ENCODE measurements around the gene TANC1. TPM values are rescaled to one million over a fixed set of nuclear protein-coding genes. Genes with fewer than 3 reads are reported as not detected.
"Not testable (repeated sequence)": the region's sequence is repeated elsewhere in the genome, so short reads cannot be mapped to it uniquely, and the experiment has no call there.

Gene TANC1
- total RNA-seq, 1 donor from 2014 or later: 0.37 TPM

DNA sequence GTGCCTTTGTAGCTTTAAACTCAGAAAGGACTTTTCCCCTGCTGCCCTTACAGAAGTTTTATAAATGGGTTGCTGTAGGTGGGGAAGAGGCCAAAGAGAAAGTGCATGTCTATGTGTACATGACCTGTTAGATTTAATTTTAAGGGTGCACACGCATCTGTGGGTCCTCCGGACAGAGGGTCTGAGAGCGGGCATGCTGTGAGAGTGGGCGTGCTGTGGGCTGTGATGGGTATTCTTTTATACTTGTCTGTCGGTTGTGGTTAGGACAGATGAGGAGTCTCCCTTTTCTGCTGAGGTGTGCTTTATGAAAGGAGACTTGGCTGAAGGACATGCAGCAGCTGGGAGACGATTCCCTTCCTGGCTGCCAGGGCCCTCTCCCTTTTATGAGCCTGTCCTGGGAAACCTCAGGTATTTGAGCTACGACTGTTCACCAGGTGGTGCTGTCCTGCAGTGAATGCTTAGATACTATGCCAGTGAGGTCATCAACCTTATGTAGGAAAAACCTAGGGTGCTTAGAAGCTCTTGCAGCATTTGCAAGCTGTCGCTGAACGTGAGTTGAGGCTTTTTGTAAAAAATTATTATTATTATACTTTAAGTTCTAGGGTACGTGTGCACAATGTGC, 67.5 kb downstream of the TANC1 start:
- no peaks in the 10 kb centered on the region for H3K4me1 Mint-ChIP-seq
- intact Hi-C loops (cut with micrococcal nuclease): loop anchor here (1.0 kb wide), 1 partner anchor 82 kb away; no protein-coding TSS in a partner anchor

DNA sequence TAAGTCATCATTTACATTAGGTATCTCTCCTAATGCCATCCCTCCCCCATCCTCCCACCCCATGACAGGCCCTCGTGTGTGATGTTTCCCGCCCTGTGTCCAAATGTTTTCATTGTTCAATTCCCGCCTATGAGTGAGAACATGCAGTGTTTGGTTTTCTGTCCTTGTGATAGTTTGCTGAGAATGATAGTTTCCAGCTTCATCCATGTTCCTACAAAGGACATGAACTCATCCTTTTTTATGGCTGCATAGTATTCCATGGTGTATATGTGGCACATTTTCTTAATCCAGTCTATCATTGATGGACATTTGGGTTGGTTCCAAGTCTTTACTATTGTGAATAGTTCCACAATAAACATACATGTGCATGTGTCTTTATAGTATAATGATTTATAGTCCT, 68.0 kb downstream of the TANC1 start:
- not testable (repeated sequence) for DNase-seq; H3K9me3 Mint-ChIP-seq; H3K4me1 Mint-ChIP-seq; H3K27me3 Mint-ChIP-seq; H3K27ac Mint-ChIP-seq; H3K36me3 Mint-ChIP-seq (ENCODE audit: low read depth); H3K4me3 Mint-ChIP-seq
- intact Hi-C loops (cut with micrococcal nuclease): loop anchor here (1.0 kb wide), 1 partner anchor 82 kb away; no protein-coding TSS in a partner anchor

More for the DNA sequence above, 67.5 kb downstream of the TANC1 start:
- H3K4me3 Mint-ChIP-seq: no peak overlapping the region
- H3K27ac Mint-ChIP-seq: no peak overlapping the region
- H3K36me3 Mint-ChIP-seq (ENCODE audit: low read depth): no peaks in the 10 kb centered on the region
- peak; percentile 58 for DNase-seq
- peaks cover 5% of the 10 kb centered on the region for H3K27me3 Mint-ChIP-seq
- H3K9me3 Mint-ChIP-seq: peaks cover 7% of the 10 kb centered on the region

DNA sequence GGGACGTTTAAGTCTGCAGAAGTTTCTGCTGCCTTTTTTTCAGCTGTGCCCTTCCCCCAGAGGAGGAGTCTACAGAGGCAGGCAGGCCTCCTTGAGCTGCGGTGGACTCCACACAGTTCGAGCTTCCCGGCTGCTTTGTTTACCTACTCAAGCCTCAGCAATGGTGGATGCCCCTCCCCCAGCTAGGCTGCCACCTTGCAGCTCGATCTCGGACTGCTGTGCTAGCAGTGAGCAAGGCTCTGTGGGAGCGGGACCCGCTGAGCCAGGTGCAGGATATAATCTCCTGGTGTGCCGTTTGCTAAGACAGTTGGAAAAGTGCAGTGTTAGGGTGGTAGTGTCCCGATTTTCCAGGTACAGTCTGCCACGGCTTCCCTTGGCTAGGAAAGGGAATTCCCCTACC, 72.9 kb downstream of the TANC1 start:
- H3K27ac Mint-ChIP-seq; H3K9me3 Mint-ChIP-seq; H3K27me3 Mint-ChIP-seq; H3K4me1 Mint-ChIP-seq; H3K36me3 Mint-ChIP-seq (ENCODE audit: low read depth); H3K4me3 Mint-ChIP-seq; DNase-seq; intact Hi-C loops (cut with micrococcal nuclease): not testable (repeated sequence)

DNA sequence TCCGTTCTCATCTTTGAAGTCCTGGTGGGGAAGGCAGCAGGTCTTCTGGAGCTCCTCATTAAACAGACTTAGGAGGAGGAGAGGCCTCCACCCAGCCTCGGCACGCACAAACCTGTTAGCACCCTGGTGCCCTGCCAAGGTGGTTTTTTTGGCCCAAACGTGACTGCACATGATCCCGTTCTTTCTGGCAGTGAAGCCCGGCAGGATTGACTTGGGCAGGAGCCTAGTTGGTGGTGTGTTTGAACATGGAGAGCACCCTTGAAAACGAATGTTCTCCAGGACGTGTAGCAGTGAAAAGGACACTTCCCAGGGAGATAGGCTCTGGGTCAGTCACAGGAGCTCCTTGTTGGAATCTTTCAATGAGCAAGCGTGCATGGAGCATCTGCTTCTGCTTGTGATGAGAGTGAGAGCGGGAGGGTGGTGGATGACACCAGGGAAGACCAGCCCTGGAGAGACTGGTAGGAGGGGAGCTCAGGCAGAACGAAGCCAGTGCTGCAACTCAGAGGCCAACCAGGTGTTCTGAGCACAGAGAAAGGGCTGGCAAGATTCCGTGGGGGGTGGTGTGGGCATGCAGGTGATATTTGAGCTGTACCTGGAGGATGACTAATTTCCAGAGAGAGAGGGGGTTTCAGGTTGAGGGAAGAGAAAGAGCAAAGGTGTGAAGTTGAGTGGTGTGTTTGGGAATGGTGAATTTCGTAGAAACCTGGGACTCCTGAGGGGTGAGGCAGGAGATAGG, 73.8 kb downstream of the TANC1 start:
- H3K9me3 Mint-ChIP-seq: peaks cover 7% of the 10 kb centered on the region
- H3K4me1 Mint-ChIP-seq: peaks cover 2% of the 10 kb centered on the region
- H3K4me3 Mint-ChIP-seq: no peak overlapping the region
- peaks cover 5% of the 10 kb centered on the region for H3K27me3 Mint-ChIP-seq
- intact Hi-C loops (cut with micrococcal nuclease): no loop called here
- no peaks in the 10 kb centered on the region for H3K36me3 Mint-ChIP-seq (ENCODE audit: low read depth)
- no peak overlapping the region for H3K27ac Mint-ChIP-seq
- no peak for DNase-seq

DNA sequence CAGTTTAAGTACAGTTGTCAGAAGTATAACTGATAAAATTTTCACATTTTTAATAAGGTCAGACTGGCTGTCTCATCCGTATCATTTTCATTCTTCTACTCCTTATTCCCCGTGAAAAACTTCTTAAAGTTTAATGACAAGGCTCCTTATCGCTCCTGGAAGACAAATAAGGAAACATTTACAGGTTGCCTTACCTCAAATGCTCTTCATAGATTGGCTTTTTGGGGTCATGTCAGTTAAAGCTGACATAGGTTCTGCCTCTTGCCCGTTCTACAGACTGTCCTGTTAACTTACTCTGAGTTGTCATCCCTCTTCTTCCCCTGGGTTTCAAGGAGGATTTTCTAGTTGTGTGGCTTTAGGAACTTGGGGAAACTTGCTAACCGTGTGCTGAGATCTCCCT, 75.3 kb downstream of the TANC1 start:
- H3K4me3 Mint-ChIP-seq: no peak overlapping the region
- no peaks in the 10 kb centered on the region for H3K36me3 Mint-ChIP-seq (ENCODE audit: low read depth)
- no peak overlapping the region for H3K27ac Mint-ChIP-seq
- intact Hi-C loops (cut with micrococcal nuclease): no loop called here
- peaks cover 2% of the 10 kb centered on the region for H3K4me1 Mint-ChIP-seq
- H3K27me3 Mint-ChIP-seq: peaks cover 5% of the 10 kb centered on the region
- no peaks in the 10 kb centered on the region for H3K9me3 Mint-ChIP-seq
- DNase-seq: no peak

DNA sequence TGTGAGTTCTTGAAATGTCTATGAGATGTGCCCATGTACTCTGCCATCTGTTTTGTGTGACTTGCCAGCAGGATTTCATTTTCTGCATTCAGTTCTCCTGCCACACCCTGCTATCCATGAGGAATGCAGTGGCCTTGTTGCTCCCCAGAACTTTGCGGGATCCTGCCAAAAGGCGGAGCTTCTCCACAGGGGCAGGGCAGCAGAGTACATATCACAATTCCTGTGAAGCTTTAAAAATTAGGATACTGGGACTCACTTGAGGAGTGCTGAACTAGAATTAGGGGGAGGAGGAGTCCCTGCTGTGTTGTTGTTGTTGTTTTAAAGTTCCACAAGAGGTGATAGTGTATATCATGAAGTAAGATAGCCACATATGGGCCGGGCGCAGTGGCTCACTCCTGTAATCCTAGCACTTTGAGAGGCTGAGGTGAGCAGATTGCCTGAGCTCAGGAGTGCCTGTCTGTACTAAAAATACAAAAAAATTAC, 76.4 kb downstream of the TANC1 start:
- H3K4me1 Mint-ChIP-seq: peaks cover 2% of the 10 kb centered on the region
- no peaks in the 10 kb centered on the region for H3K36me3 Mint-ChIP-seq (ENCODE audit: low read depth)
- H3K9me3 Mint-ChIP-seq: no peaks in the 10 kb centered on the region
- H3K4me3 Mint-ChIP-seq: no peak overlapping the region
- no peak overlapping the region for H3K27ac Mint-ChIP-seq
- intact Hi-C loops (cut with micrococcal nuclease): no loop called here
- no peak for DNase-seq
- no peaks in the 10 kb centered on the region for H3K27me3 Mint-ChIP-seq

DNA sequence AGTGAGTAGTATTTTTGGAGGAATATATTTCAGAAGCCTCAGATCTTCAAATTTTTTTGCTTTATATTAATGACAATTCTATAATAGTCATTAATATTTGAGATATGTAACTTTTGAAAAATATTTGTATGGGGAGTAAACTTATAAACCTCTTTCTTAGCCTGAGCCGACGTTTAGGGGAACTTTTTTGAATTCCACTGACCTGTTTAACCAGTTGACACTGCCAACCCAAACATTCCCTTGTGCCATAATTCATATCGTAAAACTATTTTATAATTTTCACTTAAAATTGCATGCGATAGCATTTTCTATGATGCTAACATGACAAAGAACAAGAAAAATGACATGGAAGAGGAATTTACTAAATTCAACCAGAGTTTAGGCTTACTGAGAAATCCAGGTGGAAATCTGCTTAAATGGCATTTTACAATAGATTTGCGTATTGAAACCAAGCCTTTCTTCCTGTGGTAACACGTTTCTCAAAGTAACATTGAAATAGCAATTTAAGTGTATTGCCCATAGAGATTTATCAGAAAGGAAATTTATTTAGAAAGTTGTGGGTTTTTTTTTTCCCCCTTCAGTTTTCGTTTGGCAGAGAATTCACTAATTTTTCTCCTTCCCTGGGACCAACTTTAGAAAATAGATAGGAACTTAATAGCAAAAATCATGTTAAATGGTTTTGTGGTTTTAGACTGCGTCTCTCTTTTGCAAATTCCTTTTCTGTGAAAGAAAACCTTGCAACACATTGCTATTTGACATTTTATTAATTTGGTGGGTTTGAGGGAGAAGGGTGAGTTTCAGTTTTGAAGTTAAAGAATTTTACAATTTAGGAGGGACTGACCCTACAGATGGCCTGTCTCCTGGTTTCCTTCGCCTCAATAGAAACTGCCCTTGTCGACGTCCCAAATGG, 77.4 kb downstream of the TANC1 start:
- Mint-ChIP-seq H3K36me3 (ENCODE audit: low read depth) (no peaks in the 10 kb centered on the region), H3K27ac (no peak overlapping the region), H3K27me3 (no peaks in the 10 kb centered on the region), H3K9me3 (no peaks in the 10 kb centered on the region), H3K4me3 (no peak overlapping the region), H3K4me1 (peaks cover 2% of the 10 kb centered on the region)
- intact Hi-C loops (cut with micrococcal nuclease): no loop called here
- no peak for DNase-seq

DNA sequence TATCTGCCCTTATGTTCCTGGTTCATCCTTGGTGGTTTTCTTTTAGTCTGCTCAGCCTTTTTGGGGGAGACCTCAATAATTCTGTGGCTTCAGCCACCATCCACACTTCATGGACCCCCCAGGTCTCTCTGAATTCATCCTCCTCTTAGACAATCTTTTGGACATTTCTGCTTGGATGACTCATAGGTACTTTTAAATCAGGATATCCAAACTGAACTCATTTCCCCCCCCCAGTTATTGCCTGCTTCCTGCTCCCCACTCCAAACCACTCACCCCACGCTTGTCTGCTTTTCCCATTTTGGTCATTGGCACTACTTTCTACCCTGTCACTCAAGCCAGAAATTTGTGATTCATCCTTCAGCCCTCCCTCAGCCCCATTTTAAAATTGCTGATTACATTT, 78.5 kb downstream of the TANC1 start:
- Mint-ChIP-seq H3K27ac (peak overlapping the region; percentile 45), H3K27me3 (no peaks in the 10 kb centered on the region), H3K9me3 (no peaks in the 10 kb centered on the region), H3K36me3 (ENCODE audit: low read depth) (no peaks in the 10 kb centered on the region), H3K4me3 (no peak overlapping the region), H3K4me1 (peaks cover 2% of the 10 kb centered on the region)
- DNase-seq: no peak
- intact Hi-C loops (cut with micrococcal nuclease): no loop called here

DNA sequence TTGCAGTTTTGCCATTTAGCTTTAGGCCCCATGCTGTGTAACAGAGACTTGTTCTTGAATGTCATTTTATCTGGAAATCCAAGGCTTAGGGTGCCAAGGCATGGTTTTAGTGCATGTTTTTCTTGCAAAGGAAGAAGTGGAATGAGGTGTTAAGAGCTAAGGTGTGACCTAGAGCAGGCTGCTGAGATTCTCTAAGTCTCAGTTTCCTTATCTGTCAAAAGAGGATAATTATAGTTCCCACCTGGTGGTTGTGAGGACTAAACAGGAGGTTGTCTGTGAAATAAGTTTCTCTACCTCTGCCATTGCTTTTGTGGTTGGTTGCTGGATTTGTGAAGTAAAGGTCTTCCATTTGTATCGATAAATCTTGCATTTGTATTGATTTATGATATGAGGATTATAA, 82.0 kb downstream of the TANC1 start:
- no peak overlapping the region for H3K27ac Mint-ChIP-seq
- intact Hi-C loops (cut with micrococcal nuclease): no loop called here
- no peaks in the 10 kb centered on the region for H3K9me3 Mint-ChIP-seq
- no peak overlapping the region for H3K4me3 Mint-ChIP-seq
- peaks cover 2% of the 10 kb centered on the region for H3K4me1 Mint-ChIP-seq
- no peaks in the 10 kb centered on the region for H3K27me3 Mint-ChIP-seq
- H3K36me3 Mint-ChIP-seq (ENCODE audit: low read depth): no peaks in the 10 kb centered on the region
- no peak for DNase-seq

DNA sequence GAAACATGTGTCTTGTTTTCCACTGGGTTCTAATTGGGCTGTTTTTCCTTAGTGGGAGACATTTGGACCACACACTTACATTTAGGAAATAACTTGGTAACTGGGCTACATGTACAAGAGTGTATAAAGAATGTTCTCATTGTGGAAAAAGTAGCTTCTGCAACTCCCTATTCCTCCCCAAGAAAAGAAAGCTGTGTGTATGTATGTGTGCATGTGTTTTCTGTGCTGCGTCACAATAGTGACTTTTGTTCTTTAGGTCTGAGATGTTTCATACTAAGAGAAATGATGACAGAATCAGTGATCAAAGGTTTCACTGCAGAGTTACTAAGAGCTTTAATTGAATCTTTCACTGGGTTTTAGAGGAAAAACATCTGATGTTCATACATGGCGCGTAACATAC, 82.7 kb downstream of the TANC1 start:
- no peaks in the 10 kb centered on the region for H3K36me3 Mint-ChIP-seq (ENCODE audit: low read depth)
- no peaks in the 10 kb centered on the region for H3K27me3 Mint-ChIP-seq
- no peaks in the 10 kb centered on the region for H3K9me3 Mint-ChIP-seq
- H3K4me3 Mint-ChIP-seq: no peak overlapping the region
- DNase-seq: no peak
- H3K27ac Mint-ChIP-seq: no peak overlapping the region
- H3K4me1 Mint-ChIP-seq: peaks cover 2% of the 10 kb centered on the region
- intact Hi-C loops (cut with micrococcal nuclease): no loop called here

DNA sequence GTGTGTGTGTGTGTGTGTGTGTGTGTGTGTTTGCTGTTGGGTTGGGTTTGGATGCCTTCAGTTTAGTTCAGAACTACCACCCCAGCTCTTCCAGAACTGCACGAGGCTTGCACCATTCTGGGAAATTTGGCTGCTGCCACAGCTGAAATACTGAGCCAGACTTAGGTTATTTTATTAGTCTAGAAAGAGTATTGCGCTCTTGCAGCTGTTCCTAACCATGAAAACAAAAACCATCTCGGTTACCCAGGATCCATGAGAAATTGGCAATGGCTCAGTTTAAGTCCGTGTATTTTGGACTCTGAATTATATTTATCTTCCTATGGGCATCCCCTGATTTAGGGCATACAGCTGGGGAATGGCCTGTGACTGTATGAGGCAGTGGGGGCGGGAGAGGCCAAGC, 83.2 kb downstream of the TANC1 start:
- intact Hi-C loops (cut with micrococcal nuclease): no loop called here
- DNase-seq: no peak
- Mint-ChIP-seq H3K4me3 (no peak overlapping the region), H3K4me1 (peaks cover 2% of the 10 kb centered on the region), H3K36me3 (ENCODE audit: low read depth) (no peaks in the 10 kb centered on the region), H3K27ac (no peak overlapping the region), H3K9me3 (no peaks in the 10 kb centered on the region), H3K27me3 (no peaks in the 10 kb centered on the region)

DNA sequence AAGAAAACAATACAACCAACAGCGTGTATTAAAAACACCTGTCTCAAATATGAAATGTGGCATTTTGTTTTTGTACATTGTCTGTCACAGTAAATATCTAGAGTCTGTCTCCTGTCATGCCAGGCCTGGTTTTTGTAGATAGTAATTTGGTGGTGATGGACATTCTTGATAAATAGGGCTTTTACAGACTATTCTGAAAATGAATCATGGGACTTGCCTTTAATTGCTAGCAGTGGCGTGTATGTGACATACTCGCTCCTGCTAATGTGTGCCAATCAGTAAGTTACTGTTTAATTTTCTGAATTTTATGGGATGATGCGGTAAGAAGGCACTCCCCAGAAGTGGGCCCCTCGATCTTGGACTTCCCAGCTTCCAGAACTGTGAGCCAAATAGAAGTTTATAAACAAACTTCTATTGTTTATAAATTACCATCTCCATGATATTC, 83.7 kb downstream of the TANC1 start:
- H3K36me3 Mint-ChIP-seq (ENCODE audit: low read depth): no peaks in the 10 kb centered on the region
- DNase-seq: no peak
- no peak overlapping the region for H3K27ac Mint-ChIP-seq
- intact Hi-C loops (cut with micrococcal nuclease): no loop called here
- no peaks in the 10 kb centered on the region for H3K27me3 Mint-ChIP-seq
- H3K4me1 Mint-ChIP-seq: no peaks in the 10 kb centered on the region
- no peak overlapping the region for H3K4me3 Mint-ChIP-seq
- H3K9me3 Mint-ChIP-seq: no peaks in the 10 kb centered on the region

DNA sequence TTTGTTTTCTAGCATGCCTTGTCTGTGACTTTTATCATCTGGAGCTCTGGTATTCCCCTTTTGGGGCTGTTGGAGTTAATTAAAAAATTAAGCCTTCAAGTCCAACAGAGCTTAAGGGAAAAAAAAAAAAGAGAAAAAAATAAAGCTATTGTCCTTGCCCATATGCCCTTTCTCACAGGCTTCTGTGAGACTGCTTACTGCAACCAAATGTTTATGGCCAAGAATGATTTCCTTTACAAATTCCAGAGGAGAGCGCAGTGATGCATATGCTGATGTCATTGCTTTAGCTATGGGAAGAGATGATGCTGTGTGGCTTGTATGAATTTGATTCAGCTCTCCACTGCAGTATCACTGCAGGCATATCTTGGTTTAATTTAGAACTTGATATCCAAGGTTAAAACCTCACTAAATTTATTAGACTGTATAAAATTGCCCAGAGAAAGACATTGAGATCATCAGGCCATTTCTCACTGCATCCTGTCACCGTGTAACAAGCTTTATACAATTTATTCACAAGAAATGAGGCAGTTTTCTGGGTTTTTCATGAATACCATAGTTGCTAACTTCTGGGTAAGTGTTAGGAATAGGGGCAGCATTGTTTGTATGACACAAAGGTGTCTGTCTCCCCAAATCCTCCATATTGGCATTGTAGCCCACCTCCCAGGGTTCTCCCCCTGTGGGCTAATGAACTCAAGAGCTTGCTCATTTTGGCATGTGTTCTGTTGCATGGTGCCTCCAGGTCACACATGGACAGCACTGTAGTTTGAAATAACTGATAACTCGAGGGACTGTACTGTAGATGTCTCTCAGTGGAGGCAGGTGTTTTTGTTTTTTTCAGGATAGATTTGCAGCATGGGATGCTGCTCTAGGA, 85.0 kb downstream of the TANC1 start:
- intact Hi-C loops (cut with micrococcal nuclease): no loop called here
- H3K9me3 Mint-ChIP-seq: no peaks in the 10 kb centered on the region
- no peaks in the 10 kb centered on the region for H3K36me3 Mint-ChIP-seq (ENCODE audit: low read depth)
- H3K4me3 Mint-ChIP-seq: no peak overlapping the region
- DNase-seq: no peak
- H3K27ac Mint-ChIP-seq: no peak overlapping the region
- H3K4me1 Mint-ChIP-seq: no peaks in the 10 kb centered on the region
- no peaks in the 10 kb centered on the region for H3K27me3 Mint-ChIP-seq

All from activated CD4-positive, alpha-beta T cell treated with anti-CD3 and anti-CD28 coated beads, Interleukin-2, amount 10 ng/mL, durations not matched to agents 24 days and 14 days (primary cell).